A673 (cell line): Measurements from ENCODE around the gene PPARGC1A.

ENCODE experiments used
- CTCF ChIP-seq: fragments of 300-800, 200-600 bp; sonication (generic); conservative IDR thresholded peaks from 2 replicates; pipeline ENCODE4 v1.5.1; 2017; ENCODE audit warnings: low read depth, mild to moderate bottlenecking, antibody characterized with exemption, low read length, moderate library complexity, mixed read lengths
- EZH2 ChIP-seq: fragments of 200-600 bp; sonication (generic); IDR thresholded peaks from 2 replicates; pipeline ENCODE4 v1.6.1; 2017; ENCODE audit warnings: borderline replicate concordance, low read depth, mild to moderate bottlenecking, mixed read lengths, antibody characterized with exemption, low read length; ENCODE audit not compliant: poor library complexity, severe bottlenecking

- TF ChIP-seq CTCF (no peak), EZH2 (no peak)
Measured at GRCh38 chr4:23885943-23886590, 3.8 kb downstream of the PPARGC1A start.
